ENCODE data around the gene ZW10.
"Not testable (repeated sequence)": the region's sequence is repeated elsewhere in the genome, so short reads cannot be mapped to it uniquely, and the experiment has no call there.

The ZW10 gene

GRCh38 chr11:113773416-113774173 lies at the start of gene ZW10:
TSS of gene ZW10 (minus strand) at chr11:113773692. CDS start at chr11:113773666, 26 bp downstream.
- DNase-seq, result peak; percentile 99

GRCh38 chr11:113818426-113818825 lies 44.9 kb upstream of the ZW10 start:
- no peak for DNase-seq

GRCh38 chr11:113817626-113818025 lies 44.1 kb upstream of the ZW10 start:
- no peak for DNase-seq

- no peak for DNase-seq
These were observed 43.7 kb upstream of the ZW10 start for GRCh38 chr11:113817162-113817561.

GRCh38 chr11:113814181-113814580 lies 40.7 kb upstream of the ZW10 start:
- DNase-seq, result no peak

GRCh38 chr11:113808931-113809330 lies 35.4 kb upstream of the ZW10 start:
- no peak for DNase-seq

GRCh38 chr11:113806406-113806805 lies 32.9 kb upstream of the ZW10 start:
- peak; percentile 70 for DNase-seq

- DNase-seq, result no peak
These were observed 32.1 kb upstream of the ZW10 start for GRCh38 chr11:113805640-113806039.

GRCh38 chr11:113802621-113803020 lies 29.1 kb upstream of the ZW10 start:
- no peak for DNase-seq

- peak; percentile 79 for DNase-seq
These were observed 23.3 kb upstream of the ZW10 start for GRCh38 chr11:113796663-113797259.

- DNase-seq, result no peak
These were observed 16.3 kb upstream of the ZW10 start for GRCh38 chr11:113789675-113790320.

- DNase-seq, result not testable (repeated sequence)
These were observed 15.5 kb upstream of the ZW10 start for GRCh38 chr11:113789016-113789415.

GRCh38 chr11:113782134-113782533 lies 8.6 kb upstream of the ZW10 start:
- no peak for DNase-seq

- no peak for DNase-seq
These were observed 8.2 kb upstream of the ZW10 start for GRCh38 chr11:113781682-113782081.

GRCh38 chr11:113779496-113779895 lies 6.0 kb upstream of the ZW10 start, which contains the start of gene CLDN25:
TSS of gene CLDN25 (plus strand) at chr11:113779796. CDS start at chr11:113779796, 0 bp downstream.
- DNase-seq, result no peak

- peak; percentile 25 for DNase-seq
These were observed 4.8 kb upstream of the ZW10 start for GRCh38 chr11:113778111-113778910.

- no peak for DNase-seq
These were observed 647 bp upstream of the ZW10 start for GRCh38 chr11:113774174-113774503.

- DNase-seq, result no peak
These were observed 438 bp downstream of the ZW10 start for GRCh38 chr11:113773092-113773415.

GRCh38 chr11:113771964-113772363 lies 1.5 kb downstream of the ZW10 start:
- DNase-seq, result no peak

GRCh38 chr11:113764527-113765219 lies 8.8 kb downstream of the ZW10 start:
- DNase-seq, result peak; percentile 73

GRCh38 chr11:113763040-113763439 lies 10.5 kb downstream of the ZW10 start:
- not testable (repeated sequence) for DNase-seq

GRCh38 chr11:113760241-113760640 lies 13.3 kb downstream of the ZW10 start:
- DNase-seq, result no peak

- DNase-seq, result no peak
These were observed 20.6 kb downstream of the ZW10 start for GRCh38 chr11:113752932-113753331.

Measured in OCI-M1 (cell line).